ENCODE measurements around the gene PPM1F. TPM values are rescaled to one million over a fixed set of nuclear protein-coding genes. Genes with fewer than 3 reads are reported as not detected.

The PPM1F gene
- polyA plus RNA-seq, 1 donor from 2014 or later: 28.3 TPM

- Histone ChIP-seq H2AFZ (ENCODE audit: low read depth, low read length) (no peak overlapping the region), H3K4me2 (ENCODE audit: low read length) (no peak overlapping the region), H4K20me1 (ENCODE audit: insufficient read depth) (no peaks in the 10 kb centered on the region), H3K27me3 (ENCODE audit: insufficient read depth, low read depth, low read length) (no peaks in the 10 kb centered on the region), H3K79me2 (replicated peaks; ENCODE audit: insufficient read depth, low read length) (no peaks in the 10 kb centered on the region), H3K9me3 (ENCODE audit: low read length) (no peaks in the 10 kb centered on the region), H3K9ac (ENCODE audit: low read length) (no peak overlapping the region), H3K27ac (ENCODE audit: low read length) (no peak overlapping the region), H3F3A (ENCODE audit: insufficient read depth, low read length, poor library complexity, severe bottlenecking) (no peaks in the 10 kb centered on the region), H3K9me2 (ENCODE audit: insufficient read depth, low read length) (no peaks in the 10 kb centered on the region), H3K36me3 (ENCODE audit: insufficient read depth, low read length) (no peaks in the 10 kb centered on the region), H3K4me3 (ENCODE audit: low read length) (no peak overlapping the region)
- peak; percentile 49 for TF ChIP-seq SMC3 (conservative IDR thresholded peaks at IDR 0.05; ENCODE audit: poor library complexity)
- TF ChIP-seq, protein P1, sequence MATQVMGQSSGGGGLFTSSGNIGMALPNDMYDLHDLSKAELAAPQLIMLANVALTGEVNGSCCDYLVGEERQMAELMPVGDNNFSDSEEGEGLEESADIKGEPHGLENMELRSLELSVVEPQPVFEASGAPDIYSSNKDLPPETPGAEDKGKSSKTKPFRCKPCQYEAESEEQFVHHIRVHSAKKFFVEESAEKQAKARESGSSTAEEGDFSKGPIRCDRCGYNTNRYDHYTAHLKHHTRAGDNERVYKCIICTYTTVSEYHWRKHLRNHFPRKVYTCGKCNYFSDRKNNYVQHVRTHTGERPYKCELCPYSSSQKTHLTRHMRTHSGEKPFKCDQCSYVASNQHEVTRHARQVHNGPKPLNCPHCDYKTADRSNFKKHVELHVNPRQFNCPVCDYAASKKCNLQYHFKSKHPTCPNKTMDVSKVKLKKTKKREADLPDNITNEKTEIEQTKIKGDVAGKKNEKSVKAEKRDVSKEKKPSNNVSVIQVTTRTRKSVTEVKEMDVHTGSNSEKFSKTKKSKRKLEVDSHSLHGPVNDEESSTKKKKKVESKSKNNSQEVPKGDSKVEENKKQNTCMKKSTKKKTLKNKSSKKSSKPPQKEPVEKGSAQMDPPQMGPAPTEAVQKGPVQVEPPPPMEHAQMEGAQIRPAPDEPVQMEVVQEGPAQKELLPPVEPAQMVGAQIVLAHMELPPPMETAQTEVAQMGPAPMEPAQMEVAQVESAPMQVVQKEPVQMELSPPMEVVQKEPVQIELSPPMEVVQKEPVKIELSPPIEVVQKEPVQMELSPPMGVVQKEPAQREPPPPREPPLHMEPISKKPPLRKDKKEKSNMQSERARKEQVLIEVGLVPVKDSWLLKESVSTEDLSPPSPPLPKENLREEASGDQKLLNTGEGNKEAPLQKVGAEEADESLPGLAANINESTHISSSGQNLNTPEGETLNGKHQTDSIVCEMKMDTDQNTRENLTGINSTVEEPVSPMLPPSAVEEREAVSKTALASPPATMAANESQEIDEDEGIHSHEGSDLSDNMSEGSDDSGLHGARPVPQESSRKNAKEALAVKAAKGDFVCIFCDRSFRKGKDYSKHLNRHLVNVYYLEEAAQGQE (IDR thresholded peaks at IDR 0.05; ENCODE audit: borderline replicate concordance): no peak
- TF ChIP-seq EP300 (conservative IDR thresholded peaks at IDR 0.05; ENCODE audit: poor library complexity, severe bottlenecking): no peak
- TF ChIP-seq RAD21 (conservative IDR thresholded peaks at IDR 0.05): peak; percentile 56
- TF ChIP-seq, protein P2, sequence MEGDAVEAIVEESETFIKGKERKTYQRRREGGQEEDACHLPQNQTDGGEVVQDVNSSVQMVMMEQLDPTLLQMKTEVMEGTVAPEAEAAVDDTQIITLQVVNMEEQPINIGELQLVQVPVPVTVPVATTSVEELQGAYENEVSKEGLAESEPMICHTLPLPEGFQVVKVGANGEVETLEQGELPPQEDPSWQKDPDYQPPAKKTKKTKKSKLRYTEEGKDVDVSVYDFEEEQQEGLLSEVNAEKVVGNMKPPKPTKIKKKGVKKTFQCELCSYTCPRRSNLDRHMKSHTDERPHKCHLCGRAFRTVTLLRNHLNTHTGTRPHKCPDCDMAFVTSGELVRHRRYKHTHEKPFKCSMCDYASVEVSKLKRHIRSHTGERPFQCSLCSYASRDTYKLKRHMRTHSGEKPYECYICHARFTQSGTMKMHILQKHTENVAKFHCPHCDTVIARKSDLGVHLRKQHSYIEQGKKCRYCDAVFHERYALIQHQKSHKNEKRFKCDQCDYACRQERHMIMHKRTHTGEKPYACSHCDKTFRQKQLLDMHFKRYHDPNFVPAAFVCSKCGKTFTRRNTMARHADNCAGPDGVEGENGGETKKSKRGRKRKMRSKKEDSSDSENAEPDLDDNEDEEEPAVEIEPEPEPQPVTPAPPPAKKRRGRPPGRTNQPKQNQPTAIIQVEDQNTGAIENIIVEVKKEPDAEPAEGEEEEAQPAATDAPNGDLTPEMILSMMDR (IDR thresholded peaks at IDR 0.05; ENCODE audit: poor library complexity, severe bottlenecking): peak; percentile 64
These were observed 5.3 kb downstream of the PPM1F start for GRCh38 chr22:21947040-21948014.

DNA sequence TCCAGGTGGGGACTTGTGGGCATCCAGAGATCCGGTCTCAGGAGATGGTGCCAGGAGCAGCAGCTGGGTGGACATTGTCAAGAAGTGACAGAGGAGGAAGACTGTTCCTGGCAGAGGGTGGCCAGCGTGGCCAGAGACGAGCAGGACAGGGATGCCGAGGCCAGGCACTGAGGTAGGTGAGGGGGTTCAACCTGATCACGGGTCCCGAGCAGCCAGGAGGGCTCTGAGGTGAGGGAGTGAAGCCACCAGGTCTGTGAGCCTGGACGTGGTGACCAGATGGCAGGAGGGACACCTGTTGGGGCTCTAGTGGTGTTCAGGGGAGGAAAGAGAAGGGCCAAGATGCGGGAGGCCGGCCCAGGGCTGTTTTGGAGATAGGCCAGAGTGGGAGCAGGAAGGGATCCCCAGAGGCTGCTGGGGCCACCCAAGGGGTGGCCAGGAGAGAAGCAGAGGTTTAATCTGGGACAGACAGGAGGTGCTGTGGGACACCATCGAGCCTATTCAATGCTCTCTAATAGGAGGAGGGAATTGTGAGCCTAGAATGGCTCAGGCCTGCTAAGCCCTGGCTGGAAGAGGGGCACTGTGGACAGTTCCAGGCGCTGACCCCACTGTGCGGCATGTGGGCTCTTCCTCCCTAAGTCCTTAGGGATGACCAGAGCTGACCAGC is 6.3 kb downstream of the PPM1F start:
- Histone ChIP-seq H3K79me2 (replicated peaks; ENCODE audit: insufficient read depth, low read length) (no peaks in the 10 kb centered on the region), H3K9me2 (ENCODE audit: insufficient read depth, low read length) (no peaks in the 10 kb centered on the region), H2AFZ (ENCODE audit: low read depth, low read length) (no peak overlapping the region), H4K20me1 (ENCODE audit: insufficient read depth) (no peaks in the 10 kb centered on the region), H3K27ac (ENCODE audit: low read length) (no peak overlapping the region), H3K9ac (ENCODE audit: low read length) (no peak overlapping the region), H3F3A (ENCODE audit: insufficient read depth, low read length, poor library complexity, severe bottlenecking) (no peaks in the 10 kb centered on the region), H3K4me3 (ENCODE audit: low read length) (no peak overlapping the region), H3K9me3 (ENCODE audit: low read length) (no peaks in the 10 kb centered on the region), H3K4me2 (ENCODE audit: low read length) (no peak overlapping the region), H3K27me3 (ENCODE audit: insufficient read depth, low read depth, low read length) (no peaks in the 10 kb centered on the region), H3K36me3 (ENCODE audit: insufficient read depth, low read length) (no peaks in the 10 kb centered on the region)
- TF ChIP-seq SMC3 (conservative IDR thresholded peaks at IDR 0.05; ENCODE audit: poor library complexity) (no peak), POLR2AphosphoS5 (IDR thresholded peaks at IDR 0.05) (no peak), TAF1 (IDR thresholded peaks at IDR 0.05; ENCODE audit: low read depth) (no peak), RAD21 (conservative IDR thresholded peaks at IDR 0.05) (no peak), MXI1 (conservative IDR thresholded peaks at IDR 0.05; ENCODE audit: poor library complexity, severe bottlenecking) (no peak), EP300 (conservative IDR thresholded peaks at IDR 0.05; ENCODE audit: poor library complexity, severe bottlenecking) (no peak), EZH2 (IDR thresholded peaks at IDR 0.05; ENCODE audit: borderline replicate concordance, insufficient read depth, low read length, poor library complexity, severe bottlenecking) (no peak)
- TF ChIP-seq, protein P2 (IDR thresholded peaks at IDR 0.05; ENCODE audit: poor library complexity, severe bottlenecking): no peak
- TF ChIP-seq, protein P1 (IDR thresholded peaks at IDR 0.05; ENCODE audit: borderline replicate concordance): no peak

Measured in neural cell (in vitro differentiated cells).